ENCODE results near the gene URI1. TPM values are rescaled to one million over a fixed set of nuclear protein-coding genes. Genes with fewer than 3 reads are reported as not detected.

URI1 gene
- total RNA-seq, 4 donors from 2014 or later: 59.1 to 125 (median 67.6) TPM

GRCh38 chr19:30023330-30023729, 81.3 kb downstream of the URI1 start:
- intact Hi-C loops (cut with DNase I; ENCODE audit: low total_unique reads): no loop called here
- no peaks in the 10 kb centered on the region for H3K27me3 ChIP-seq
- no peak for DNase-seq
- no peak for TF ChIP-seq CTCF (IDR thresholded peaks at IDR 0.05)
- no peak for TF ChIP-seq POLR2A (IDR thresholded peaks at IDR 0.05)
- H3K4me1 ChIP-seq: no peaks in the 10 kb centered on the region
- H3K27ac ChIP-seq: no peak overlapping the region
- no peaks in the 10 kb centered on the region for H3K36me3 ChIP-seq
- no peak overlapping the region for H3K4me3 ChIP-seq
- H3K9me3 ChIP-seq: no peaks in the 10 kb centered on the region

GRCh38 chr19:30024091-30024490, 82.1 kb downstream of the URI1 start:
- no peaks in the 10 kb centered on the region for H3K9me3 ChIP-seq
- no peaks in the 10 kb centered on the region for H3K27me3 ChIP-seq
- no peaks in the 10 kb centered on the region for H3K4me1 ChIP-seq
- no peak for DNase-seq
- H3K27ac ChIP-seq: no peak overlapping the region
- intact Hi-C loops (cut with DNase I; ENCODE audit: low total_unique reads): no loop called here
- H3K4me3 ChIP-seq: no peak overlapping the region
- TF ChIP-seq POLR2A (IDR thresholded peaks at IDR 0.05) (no peak), CTCF (IDR thresholded peaks at IDR 0.05) (no peak)
- no peaks in the 10 kb centered on the region for H3K36me3 ChIP-seq

- TF ChIP-seq POLR2A (IDR thresholded peaks at IDR 0.05): no peak
- TF ChIP-seq CTCF (IDR thresholded peaks at IDR 0.05): no peak
- Histone ChIP-seq H3K4me3 (no peak overlapping the region), H3K4me1 (no peaks in the 10 kb centered on the region), H3K27ac (no peak overlapping the region), H3K9me3 (no peaks in the 10 kb centered on the region), H3K27me3 (no peaks in the 10 kb centered on the region), H3K36me3 (no peaks in the 10 kb centered on the region)
- no peak for DNase-seq
- intact Hi-C loops (cut with DNase I; ENCODE audit: low total_unique reads): no loop called here
Observed at GRCh38 chr19:30026933-30027332, 84.9 kb downstream of the URI1 start.

GRCh38 chr19:30028118-30028991, 86.3 kb downstream of the URI1 start:
- TF ChIP-seq CTCF (IDR thresholded peaks at IDR 0.05): no peak
- TF ChIP-seq POLR2A (IDR thresholded peaks at IDR 0.05): no peak
- no peaks in the 10 kb centered on the region for H3K4me1 ChIP-seq
- H3K36me3 ChIP-seq: no peaks in the 10 kb centered on the region
- intact Hi-C loops (cut with DNase I; ENCODE audit: low total_unique reads): no loop called here
- no peaks in the 10 kb centered on the region for H3K9me3 ChIP-seq
- no peak overlapping the region for H3K27ac ChIP-seq
- H3K4me3 ChIP-seq: no peak overlapping the region
- DNase-seq: no peak
- no peaks in the 10 kb centered on the region for H3K27me3 ChIP-seq

- Histone ChIP-seq H3K36me3 (no peaks in the 10 kb centered on the region), H3K27ac (no peak overlapping the region), H3K27me3 (no peaks in the 10 kb centered on the region), H3K4me1 (no peaks in the 10 kb centered on the region), H3K9me3 (no peaks in the 10 kb centered on the region), H3K4me3 (no peak overlapping the region)
- no peak for DNase-seq
- intact Hi-C loops (cut with DNase I; ENCODE audit: low total_unique reads): no loop called here
- TF ChIP-seq POLR2A (IDR thresholded peaks at IDR 0.05) (no peak), CTCF (IDR thresholded peaks at IDR 0.05) (no peak)
Observed at GRCh38 chr19:30028992-30029343, 86.9 kb downstream of the URI1 start.
